IMR-90 (cell line): ENCODE measurements around the gene SULT1C4. TPM values are rescaled to one million over a fixed set of nuclear protein-coding genes. Genes with fewer than 3 reads are reported as not detected.

Experiments
- ATAC-seq: fragments of 200-7000 bp; cut with Tn5 transposase; 2 replicates; pipeline ENCODE4 v1.9.1; 2020; ENCODE audit warnings: low read depth, mild to moderate bottlenecking, moderate library complexity
- BruUV-seq: library from RNA; stranded (reverse); fragments of 400-500 nt; replicated peaks from 2 replicates; lab custom pipeline; 2021; lab: Mats Ljungman, UMichigan
- CTCF ChIA-PET: fragments of 300-600 bp; formaldehyde crosslinking; extraction: SDS; loops from one replicate; lab custom pipeline; 2021; ENCODE audit warnings: antibody characterized with exemption; lab: Yijun Ruan, JAX
- POLR2A ChIA-PET: fragments of 300-600 bp; sonication (Branson Sonifier 250); formaldehyde crosslinking; loops from one replicate; lab custom pipeline; 2022; ENCODE audit warnings: antibody characterized with exemption; ENCODE audit not compliant: unreplicated experiment; lab: Charles Lee
- DNase-seq: peaks from one replicate; pipeline ENCODE4 v3.0.0; 2013
- H2AFZ ChIP-seq: replicated peaks from 2 replicates; pipeline ENCODE3; 2013; ENCODE audit warnings: low read length, mild to moderate bottlenecking; ENCODE audit not compliant: poor library complexity
- H2AK5ac ChIP-seq: 2 replicates; pipeline ENCODE4 v1.6.1; 2013; ENCODE audit warnings: low read depth, low read length, inconsistent platforms
- H2AK9ac ChIP-seq: replicated peaks from 2 replicates; pipeline ENCODE3; 2013; ENCODE audit warnings: mild to moderate bottlenecking, low read depth, low read length, moderate library complexity; ENCODE audit not compliant: poor library complexity
- H2BK120ac ChIP-seq: 2 replicates; pipeline ENCODE4 v1.6.1; 2013; ENCODE audit warnings: low read depth, low read length, inconsistent platforms
- H2BK15ac ChIP-seq: 3 replicates; pipeline ENCODE4 v1.6.1; 2013; ENCODE audit warnings: low read depth, low read length, inconsistent platforms
- H2BK20ac ChIP-seq: 2 replicates; pipeline ENCODE4 v1.6.1; 2013; ENCODE audit warnings: low read depth, mild to moderate bottlenecking, inconsistent platforms, low read length, moderate library complexity
- H2BK5ac ChIP-seq: 2 replicates; pipeline ENCODE4 v1.6.1; 2013; ENCODE audit warnings: mild to moderate bottlenecking, low read depth, low read length, inconsistent platforms; ENCODE audit not compliant: poor library complexity, severe bottlenecking
- H3K14ac ChIP-seq: replicated peaks from 2 replicates; pipeline ENCODE4 v1.6.1; 2013; ENCODE audit warnings: low read depth, low read length, inconsistent platforms
- H3K18ac ChIP-seq: 2 replicates; pipeline ENCODE4 v1.6.1; 2013; ENCODE audit warnings: low read depth, low read length, control low read depth
- H3K23ac ChIP-seq: 2 replicates; pipeline ENCODE4 v1.6.1; 2013; ENCODE audit warnings: low read depth, low read length, inconsistent platforms
- H3K27ac ChIP-seq: 2 replicates; pipeline ENCODE4 v1.5.1; 2013; ENCODE audit warnings: mild to moderate bottlenecking, control low read depth, low read length; ENCODE audit not compliant: insufficient read depth
- H3K27me3 ChIP-seq: 2 replicates; pipeline ENCODE4 v1.6.1; 2013; ENCODE audit warnings: low read length; ENCODE audit not compliant: control insufficient read depth, insufficient read depth
- H3K36me3 ChIP-seq: 2 replicates; pipeline ENCODE4 v1.6.1; 2013; ENCODE audit warnings: low read length, mixed read lengths; ENCODE audit not compliant: control insufficient read depth, insufficient read depth
- H3K4ac ChIP-seq: 2 replicates; pipeline ENCODE4 v1.6.1; 2013; ENCODE audit warnings: low read depth, low read length, inconsistent platforms
- H3K4me1 ChIP-seq: 2 replicates; pipeline ENCODE4 v1.6.1; 2013; ENCODE audit warnings: low read length, mixed read lengths; ENCODE audit not compliant: control insufficient read depth, insufficient read depth
- H3K4me2 ChIP-seq: 2 replicates; pipeline ENCODE4 v1.6.1; 2013; ENCODE audit warnings: low read depth, mild to moderate bottlenecking, control low read depth, low read length, moderate library complexity
- H3K4me3 ChIP-seq: 2 replicates; pipeline ENCODE4 v1.5.1; 2013; ENCODE audit warnings: low read depth, mild to moderate bottlenecking, control low read depth, low read length, moderate library complexity; ENCODE audit not compliant: insufficient read depth
- H3K56ac ChIP-seq: 2 replicates; pipeline ENCODE4 v1.6.1; 2013; ENCODE audit warnings: low read length, inconsistent platforms; ENCODE audit not compliant: insufficient read depth; ENCODE audit errors: extremely low read depth
- H3K79me1 ChIP-seq, 2 experiments: 2 replicates each; pipeline ENCODE4 v1.6.1; 2013; ENCODE audit warnings: low read length in 2 of 2, inconsistent platforms in 1 of 2, low read depth in 1 of 2
- H3K9ac ChIP-seq: 2 replicates; pipeline ENCODE4 v1.6.1; 2013; ENCODE audit warnings: low read depth, low read length, control low read depth
- H3K9me1 ChIP-seq: 2 replicates; pipeline ENCODE4 v1.6.1; 2013; ENCODE audit warnings: low read length, inconsistent platforms; ENCODE audit not compliant: insufficient read depth
- H3K9me3 ChIP-seq: 2 replicates; pipeline ENCODE4 v1.6.1; 2013; ENCODE audit warnings: low read length; ENCODE audit not compliant: control insufficient read depth, insufficient read depth
- H4K20me1 ChIP-seq: 2 replicates; pipeline ENCODE4 v1.6.1; 2013; ENCODE audit warnings: low read length, inconsistent platforms; ENCODE audit not compliant: insufficient read depth
- H4K5ac ChIP-seq: 2 replicates; pipeline ENCODE4 v1.6.1; 2013; ENCODE audit warnings: mild to moderate bottlenecking, low read depth, low read length, control low read depth
- H4K8ac ChIP-seq, 2 experiments: 2 replicates each; pipeline ENCODE4 v1.6.1; 2013; ENCODE audit warnings: low read depth in 2 of 2, low read length in 2 of 2, control low read depth in 1 of 2, inconsistent platforms in 1 of 2
- H4K91ac ChIP-seq: 2 replicates; pipeline ENCODE4 v1.6.1; 2013; ENCODE audit warnings: low read depth, low read length, inconsistent platforms; ENCODE audit not compliant: insufficient read depth
- POLR2A ChIP-seq: IDR thresholded peaks from 2 replicates; pipeline ENCODE4 v1.6.1; 2012; ENCODE audit warnings: mild to moderate bottlenecking, low read depth, low read length
- WGBS, 2 experiments: methylation state at CpG; one replicate each; pipeline versions ENCODE4 v1.1.5 to v1.1.7; 2013; ENCODE audit warnings: missing lambda C conversion rate in 2 of 2; ENCODE audit not compliant: insufficient read length in 1 of 2; ENCODE audit errors: extremely low coverage in 2 of 2; 5-methylcytosine and 5-hydroxymethylcytosine counted together
- dilution Hi-C: fragments of 300-500 bp; cut with HindIII; formaldehyde crosslinking; loops from one replicate; pipeline ENCODE4 v1.14.3; 2018; ENCODE audit warnings: low sequenced_read_pairs; ENCODE audit not compliant: unreplicated experiment
- in situ Hi-C: fragments of 300-500 bp; cut with MboI; formaldehyde crosslinking; loops from 3 replicates; pipeline ENCODE4 v1.14.3; 2019; ENCODE audit warnings: low sequenced_read_pairs, inconsistent platforms, mixed read lengths
- intact Hi-C: fragments of 100-400 bp; cut with micrococcal nuclease; formaldehyde crosslinking; loops from 2 replicates; pipeline ENCODE4 v1.10.0; 2022
- polyA plus RNA-seq, 3 experiments: library from polyadenylated mRNA; depleted of rRNA; stranded (reverse); fragments of >200 nt; gene quantifications; 2 replicates each; pipeline ENCODE4 v1.2.3, GENCODE V29; 2012; ENCODE audit warnings: low replicate concordance in 1 of 3
- total RNA-seq: library from RNA; depleted of rRNA; stranded (reverse); fragments of >200 nt; gene quantifications from 2 replicates; pipeline ENCODE4 v1.2.3, GENCODE V29; 2012

Gene SULT1C4
- total and polyA plus RNA-seq, 2 of the 4 experiments (the other 2 are of a cell fraction) = 0.36 to 0.50 TPM

GRCh38 chr2:108401800-108402199 lies 24.0 kb downstream of the SULT1C4 start:
- in situ Hi-C loops = no loop called here
- ChIA-PET CTCF (interaction anchor here (0.6 kb wide), 1 partner anchor 19 kb away, joined by 5 read pairs; no protein-coding TSS in a partner anchor), POLR2A (no interaction called here)

More at GRCh38 chr2:108401800-108402199, 24.0 kb downstream of the SULT1C4 start:
- Histone ChIP-seq H2AK5ac (no peak overlapping the region), H3K4me3 (no peak overlapping the region), H4K5ac (no peak overlapping the region), H2AFZ (no peak overlapping the region), H3K23ac (no peak overlapping the region), H3K27ac (no peak overlapping the region), H2BK120ac (no peak overlapping the region), H2BK20ac (no peak overlapping the region), H2BK5ac (no peak overlapping the region), H3K9me1 (peaks cover 4% of the 10 kb centered on the region; the same call in 1 of the 2 replicates), H3K4ac (no peak overlapping the region), H4K8ac (no peak overlapping the region), H3K27me3 (no peaks in the 10 kb centered on the region), H2BK15ac (no peak overlapping the region; the same call in 2 of the 3 replicates), H3K79me1 (no peaks in the 10 kb centered on the region), H4K20me1 (no peaks in the 10 kb centered on the region), H3K18ac (no peak overlapping the region), H3K4me2 (no peak overlapping the region), H3K4me1 (peaks cover 4% of the 10 kb centered on the region; the same call in 1 of the 2 replicates), H3K36me3 (no peaks in the 10 kb centered on the region), H3K56ac (no peak overlapping the region), H4K91ac (peak overlapping the region; percentile 14; the same call in 1 of the 2 replicates), H3K9ac (no peak overlapping the region), H3K9me3 (peaks cover 25% of the 10 kb centered on the region), H3K14ac (no peak overlapping the region), H2AK9ac (no peak overlapping the region)
- no TSS peak for BruUV-seq
- intact Hi-C loops (no loop called here), dilution Hi-C loops (no loop called here)
- no peak for TF ChIP-seq POLR2A
- ATAC-seq = no peak
- no CpG with 5 or more reads among the region's 3 CpGs for WGBS, 2 experiments
- no peak for DNase-seq
